KMS-11 (cell line): ENCODE measurements around the gene EVL.

ENCODE experiments used
- H2AFZ ChIP-seq: fragments of 200-600 bp; sonication (generic); 2 replicates; pipeline ENCODE4 v1.6.1; 2016; ENCODE audit warnings: antibody characterized with exemption, mixed run types, low read depth
- H3K27ac ChIP-seq: fragments of 200-600 bp; sonication (generic); 2 replicates; pipeline ENCODE4 v1.6.1; 2016; ENCODE audit warnings: mild to moderate bottlenecking, mixed run types
- H3K27me3 ChIP-seq: fragments of 200-600 bp; sonication (generic); 2 replicates; pipeline ENCODE4 v1.6.1; 2017; ENCODE audit warnings: mild to moderate bottlenecking, low read depth, mixed run types, moderate library complexity; ENCODE audit not compliant: insufficient read depth
- H3K36me3 ChIP-seq: fragments of 200-600 bp; sonication (generic); 2 replicates; pipeline ENCODE4 v1.6.1; 2017; ENCODE audit warnings: mild to moderate bottlenecking, mixed run types; ENCODE audit not compliant: insufficient read depth
- H3K4me1 ChIP-seq: fragments of 200-600 bp; sonication (generic); 2 replicates; pipeline ENCODE4 v1.6.1; 2016; ENCODE audit warnings: mild to moderate bottlenecking, low read depth, mixed run types; ENCODE audit not compliant: poor library complexity, severe bottlenecking
- H3K4me2 ChIP-seq: fragments of 200-600 bp; sonication (generic); 2 replicates; pipeline ENCODE4 v1.7.0; 2016; ENCODE audit warnings: mild to moderate bottlenecking, mixed run types
- H3K4me3 ChIP-seq: fragments of 200-600 bp; sonication (generic); IDR thresholded peaks from 2 replicates; pipeline ENCODE4 v1.6.1; 2017; ENCODE audit warnings: low read depth, low read length, mixed read lengths; ENCODE audit not compliant: insufficient read depth
- H3K79me2 ChIP-seq: fragments of 200-600 bp; sonication (generic); 2 replicates; pipeline ENCODE4 v1.6.1; 2016; ENCODE audit warnings: low read depth, mixed run types; ENCODE audit not compliant: insufficient read depth
- H3K9ac ChIP-seq: fragments of 200-600 bp; sonication (generic); 2 replicates; pipeline ENCODE4 v1.6.1; 2016; ENCODE audit warnings: mild to moderate bottlenecking, mixed run types
- H4K20me1 ChIP-seq: fragments of 200-600 bp; sonication (generic); 2 replicates; pipeline ENCODE4 v1.6.1; 2016; ENCODE audit warnings: mild to moderate bottlenecking, mixed run types; ENCODE audit not compliant: insufficient read depth
- CTCF ChIP-seq: fragments of 200-600 bp; sonication (generic); conservative IDR thresholded peaks from 2 replicates; pipeline ENCODE4 v1.6.1; 2017; ENCODE audit warnings: low read depth, mild to moderate bottlenecking, antibody characterized with exemption, low read length, moderate library complexity, mixed read lengths

Gene EVL

GRCh38 chr14:100120522-100121269 is 55.5 kb downstream of the EVL start:
- Histone ChIP-seq H3K9ac (no peak overlapping the region), H3K79me2 (no peaks in the 10 kb centered on the region), H4K20me1 (no peaks in the 10 kb centered on the region), H3K36me3 (no peaks in the 10 kb centered on the region), H3K4me1 (no peaks in the 10 kb centered on the region), H3K27ac (no peak overlapping the region), H3K4me3 (no peak overlapping the region), H3K27me3 (no peaks in the 10 kb centered on the region), H3K4me2 (no peak overlapping the region), H2AFZ (no peak overlapping the region)
- no peak for TF ChIP-seq CTCF

GRCh38 chr14:100121643-100122480 is 56.6 kb downstream of the EVL start:
- Histone ChIP-seq H3K4me2 (no peak overlapping the region), H3K4me1 (no peaks in the 10 kb centered on the region), H3K4me3 (no peak overlapping the region), H3K79me2 (no peaks in the 10 kb centered on the region), H3K27me3 (no peaks in the 10 kb centered on the region), H3K9ac (no peak overlapping the region), H2AFZ (no peak overlapping the region), H3K27ac (no peak overlapping the region), H3K36me3 (no peaks in the 10 kb centered on the region), H4K20me1 (no peaks in the 10 kb centered on the region)
- no peak for TF ChIP-seq CTCF

GRCh38 chr14:100122481-100123223 is 57.4 kb downstream of the EVL start:
- no peaks in the 10 kb centered on the region for H3K27me3 ChIP-seq
- no peak for TF ChIP-seq CTCF
- H2AFZ ChIP-seq: no peak overlapping the region
- no peak overlapping the region for H3K4me2 ChIP-seq
- no peaks in the 10 kb centered on the region for H3K4me1 ChIP-seq
- no peaks in the 10 kb centered on the region for H3K79me2 ChIP-seq
- H3K4me3 ChIP-seq: no peak overlapping the region
- no peak overlapping the region for H3K9ac ChIP-seq
- no peak overlapping the region for H3K27ac ChIP-seq
- no peaks in the 10 kb centered on the region for H4K20me1 ChIP-seq
- no peaks in the 10 kb centered on the region for H3K36me3 ChIP-seq

- Histone ChIP-seq H3K27me3 (no peaks in the 10 kb centered on the region), H4K20me1 (no peaks in the 10 kb centered on the region), H3K4me1 (no peaks in the 10 kb centered on the region), H3K27ac (no peak overlapping the region), H3K4me3 (no peak overlapping the region), H3K9ac (no peak overlapping the region), H2AFZ (no peak overlapping the region), H3K79me2 (no peaks in the 10 kb centered on the region), H3K4me2 (no peak overlapping the region), H3K36me3 (no peaks in the 10 kb centered on the region)
- no peak for TF ChIP-seq CTCF
Observed at GRCh38 chr14:100123618-100124017, 58.4 kb downstream of the EVL start.
